Right atrium auricular region (tissue), 2 donors: Measurements from ENCODE around the gene ZBTB5. TPM values are rescaled to one million over a fixed set of nuclear protein-coding genes. Genes with fewer than 3 reads are reported as not detected.

Source experiments
- DNase-seq: peaks from one replicate; pipeline ENCODE4 v3.0.0-alpha.2; 2019; ENCODE audit warnings: low spot score
- H3K27ac ChIP-seq, 2 donors: fragments of 200-600 bp; sonication (generic); 1 replicate in 1 of 2; 2 replicates in 1 of 2; pipeline ENCODE4 v1.5.1; 2016 to 2019
- H3K27me3 ChIP-seq, 2 donors: fragments of 200-600 bp; sonication (generic); one replicate each; pipeline versions ENCODE4 v1.5.1 to v1.6.0; 2017 to 2019
- H3K36me3 ChIP-seq: fragments of 200-600 bp; sonication (generic); one replicate; pipeline ENCODE4 v1.5.1; 2016
- H3K4me1 ChIP-seq, 2 donors: fragments of 200-600 bp; sonication (generic); one replicate each; pipeline versions ENCODE4 v1.5.1 to v1.6.0; 2017 to 2019
- H3K4me3 ChIP-seq, 2 donors: fragments of 200-600 bp; sonication (generic); 1 replicate in 1 of 2; 2 replicates in 1 of 2; pipeline ENCODE4 v1.5.1; 2017 to 2019; ENCODE audit warnings: mild to moderate bottlenecking in 1 of 2, moderate library complexity in 1 of 2
- H3K9me3 ChIP-seq, 2 donors: fragments of 200-600 bp; sonication (generic); one replicate each; pipeline ENCODE4 v1.5.1; 2019
- total RNA-seq, 2 donors: library from RNA; depleted of rRNA; stranded (reverse); fragments of >200 nt; gene quantifications; one replicate each; pipeline ENCODE4 v1.1.0, GENCODE V29; 2016
- TF ChIP-seq, protein P1 (sequence below), 2 donors: fragments of 200-600 bp; sonication (generic); IDR thresholded peaks; one replicate each; pipeline ENCODE4 v1.5.1; 2019; ENCODE audit warnings: antibody characterized with exemption in 2 of 2

ZBTB5 gene
- total RNA-seq, 2 donors from 2014 or later, result 4.9 to 9.9 TPM

GRCh38 chr9:37415011-37415719, 50.1 kb downstream of the ZBTB5 start:
- Histone ChIP-seq H3K27me3 (no peaks in the 10 kb centered on the region), H3K36me3 (no peaks in the 10 kb centered on the region), H3K4me1 (peaks cover 0 to 16% of the 10 kb centered on the region in 2 donors), H3K4me3 (no peak overlapping the region), H3K27ac (peak overlapping the region in 1 of 2 donors; percentile 35), H3K9me3 (no peaks in the 10 kb centered on the region)
- TF ChIP-seq, protein P1, sequence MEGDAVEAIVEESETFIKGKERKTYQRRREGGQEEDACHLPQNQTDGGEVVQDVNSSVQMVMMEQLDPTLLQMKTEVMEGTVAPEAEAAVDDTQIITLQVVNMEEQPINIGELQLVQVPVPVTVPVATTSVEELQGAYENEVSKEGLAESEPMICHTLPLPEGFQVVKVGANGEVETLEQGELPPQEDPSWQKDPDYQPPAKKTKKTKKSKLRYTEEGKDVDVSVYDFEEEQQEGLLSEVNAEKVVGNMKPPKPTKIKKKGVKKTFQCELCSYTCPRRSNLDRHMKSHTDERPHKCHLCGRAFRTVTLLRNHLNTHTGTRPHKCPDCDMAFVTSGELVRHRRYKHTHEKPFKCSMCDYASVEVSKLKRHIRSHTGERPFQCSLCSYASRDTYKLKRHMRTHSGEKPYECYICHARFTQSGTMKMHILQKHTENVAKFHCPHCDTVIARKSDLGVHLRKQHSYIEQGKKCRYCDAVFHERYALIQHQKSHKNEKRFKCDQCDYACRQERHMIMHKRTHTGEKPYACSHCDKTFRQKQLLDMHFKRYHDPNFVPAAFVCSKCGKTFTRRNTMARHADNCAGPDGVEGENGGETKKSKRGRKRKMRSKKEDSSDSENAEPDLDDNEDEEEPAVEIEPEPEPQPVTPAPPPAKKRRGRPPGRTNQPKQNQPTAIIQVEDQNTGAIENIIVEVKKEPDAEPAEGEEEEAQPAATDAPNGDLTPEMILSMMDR (IDR thresholded peaks at IDR 0.05), result peak; percentile 88 to 89
- DNase-seq, result peak; percentile 68

GRCh38 chr9:37414503-37414943, 50.7 kb downstream of the ZBTB5 start:
- TF ChIP-seq, protein P1 (IDR thresholded peaks at IDR 0.05), result no peak
- no peaks in the 10 kb centered on the region for H3K36me3 ChIP-seq
- H3K27ac ChIP-seq, result peak overlapping the region in 1 of 2 donors; percentile 35
- peaks cover 0 to 16% of the 10 kb centered on the region in 2 donors for H3K4me1 ChIP-seq
- DNase-seq, result no peak
- no peaks in the 10 kb centered on the region for H3K9me3 ChIP-seq
- H3K27me3 ChIP-seq, result no peaks in the 10 kb centered on the region
- no peak overlapping the region for H3K4me3 ChIP-seq

DNA sequence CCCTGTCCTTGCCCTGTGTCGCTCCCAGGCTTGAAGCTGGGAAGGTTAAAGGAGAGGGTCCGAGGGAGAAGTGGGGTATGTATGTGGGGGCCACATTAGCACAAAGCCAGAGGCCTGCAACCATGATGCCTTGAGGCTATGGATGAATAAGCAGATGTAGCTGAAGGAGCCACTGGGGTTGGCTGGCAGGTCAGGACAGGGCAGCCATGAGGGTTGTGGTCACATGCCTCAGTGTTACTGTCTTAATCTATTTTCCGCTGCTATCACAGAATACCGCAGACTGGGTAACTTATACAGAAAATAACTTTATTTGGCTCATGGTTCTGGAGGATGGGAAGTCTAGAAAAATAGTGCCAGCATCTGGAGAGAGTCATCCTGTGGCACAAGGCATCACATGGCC, 51.9 kb downstream of the ZBTB5 start:
- Histone ChIP-seq H3K27me3 (no peaks in the 10 kb centered on the region), H3K4me1 (peaks cover 0 to 16% of the 10 kb centered on the region in 2 donors), H3K36me3 (no peaks in the 10 kb centered on the region), H3K9me3 (no peaks in the 10 kb centered on the region), H3K27ac (no peak overlapping the region), H3K4me3 (no peak overlapping the region)
- DNase-seq, result no peak
- TF ChIP-seq, protein P1 (IDR thresholded peaks at IDR 0.05), result no peak

DNA sequence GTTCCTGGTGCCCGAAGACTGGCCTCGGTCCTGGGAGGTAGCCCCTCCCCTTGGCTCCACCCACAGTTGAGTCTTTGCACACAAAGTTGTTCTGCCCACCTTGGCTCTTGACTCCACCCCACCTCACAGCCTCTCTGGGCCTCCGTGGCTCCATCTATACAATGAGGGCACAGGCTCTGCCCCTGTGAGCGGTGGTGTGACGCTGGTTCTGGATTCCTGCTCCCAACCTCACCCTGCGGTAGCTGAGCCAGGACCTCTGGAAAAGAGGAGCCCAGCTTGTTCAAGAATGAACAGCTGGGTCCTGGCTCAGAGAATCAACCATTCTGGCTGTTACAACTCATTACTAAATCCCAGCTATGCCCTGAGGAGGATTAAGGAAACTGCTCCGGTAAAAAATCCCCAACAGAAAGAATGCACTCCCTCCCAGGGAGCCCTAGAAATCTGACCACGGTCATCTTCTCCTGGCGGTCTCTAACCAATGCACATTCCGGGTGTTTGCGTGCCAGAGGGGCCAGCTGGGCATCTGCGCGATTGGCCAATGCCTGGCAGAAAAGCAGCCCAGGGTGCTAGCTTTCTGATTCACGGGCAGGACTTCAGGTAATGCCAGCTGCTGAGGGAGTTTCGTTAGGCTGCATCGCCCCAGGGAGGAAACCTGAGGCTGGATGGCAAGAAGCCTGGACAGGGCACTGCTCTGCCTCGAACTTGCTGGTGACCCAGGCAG, 52.7 kb downstream of the ZBTB5 start:
- Histone ChIP-seq H3K4me3 (no peak overlapping the region), H3K36me3 (no peaks in the 10 kb centered on the region), H3K27ac (peak overlapping the region in 1 of 2 donors; percentile 9), H3K4me1 (peaks cover 0 to 16% of the 10 kb centered on the region in 2 donors), H3K9me3 (no peaks in the 10 kb centered on the region), H3K27me3 (no peaks in the 10 kb centered on the region)
- no peak for DNase-seq
- TF ChIP-seq, protein P1 (IDR thresholded peaks at IDR 0.05), result no peak

DNA sequence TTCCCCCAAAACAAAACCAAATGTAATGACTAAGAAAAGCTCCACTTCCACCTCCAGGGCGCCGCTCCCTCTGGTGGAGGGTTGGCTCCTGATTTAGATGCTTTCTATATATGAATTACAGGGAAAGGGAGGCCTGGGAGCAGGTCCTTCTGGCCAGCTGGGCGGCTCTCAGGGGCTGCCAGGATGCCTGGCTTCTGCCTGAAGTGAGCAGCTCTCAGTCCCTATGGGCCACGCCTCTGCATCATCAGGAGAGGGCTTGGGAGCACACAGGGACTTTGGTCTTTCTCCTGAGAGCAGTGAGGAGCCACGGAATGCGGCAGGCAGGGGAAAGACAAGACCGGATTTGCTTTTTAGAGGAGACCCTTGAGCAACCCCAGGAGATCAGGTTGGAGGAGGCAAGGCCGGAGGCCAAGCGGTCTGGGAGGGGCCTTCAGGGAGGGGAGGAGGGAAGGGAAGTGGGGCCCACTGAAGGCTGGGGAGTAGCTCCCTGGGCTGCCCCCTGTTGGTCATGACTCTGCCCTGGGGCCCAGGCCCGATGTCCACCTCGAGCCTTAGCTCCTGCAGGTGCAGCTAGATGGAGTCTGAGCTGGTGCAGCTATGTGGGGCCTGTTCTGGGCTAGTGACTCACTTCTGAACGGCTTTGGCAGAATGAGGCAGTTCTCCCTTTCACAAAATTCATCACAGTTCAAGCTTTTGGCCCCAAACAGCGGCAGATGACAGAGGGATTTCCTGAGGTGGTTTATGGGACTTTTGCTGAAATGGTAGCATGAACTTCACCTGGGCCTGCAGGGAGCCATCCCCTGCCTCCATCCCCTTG, 54.1 kb downstream of the ZBTB5 start:
- no peak for DNase-seq
- H3K4me1 ChIP-seq, result peaks cover 0 to 16% of the 10 kb centered on the region in 2 donors
- TF ChIP-seq, protein P1 (IDR thresholded peaks at IDR 0.05), result no peak
- H3K36me3 ChIP-seq, result no peaks in the 10 kb centered on the region
- H3K9me3 ChIP-seq, result no peaks in the 10 kb centered on the region
- H3K27me3 ChIP-seq, result no peaks in the 10 kb centered on the region
- no peak overlapping the region for H3K4me3 ChIP-seq
- no peak overlapping the region for H3K27ac ChIP-seq
